ENCODE data around the gene SMIM32.

DNA sequence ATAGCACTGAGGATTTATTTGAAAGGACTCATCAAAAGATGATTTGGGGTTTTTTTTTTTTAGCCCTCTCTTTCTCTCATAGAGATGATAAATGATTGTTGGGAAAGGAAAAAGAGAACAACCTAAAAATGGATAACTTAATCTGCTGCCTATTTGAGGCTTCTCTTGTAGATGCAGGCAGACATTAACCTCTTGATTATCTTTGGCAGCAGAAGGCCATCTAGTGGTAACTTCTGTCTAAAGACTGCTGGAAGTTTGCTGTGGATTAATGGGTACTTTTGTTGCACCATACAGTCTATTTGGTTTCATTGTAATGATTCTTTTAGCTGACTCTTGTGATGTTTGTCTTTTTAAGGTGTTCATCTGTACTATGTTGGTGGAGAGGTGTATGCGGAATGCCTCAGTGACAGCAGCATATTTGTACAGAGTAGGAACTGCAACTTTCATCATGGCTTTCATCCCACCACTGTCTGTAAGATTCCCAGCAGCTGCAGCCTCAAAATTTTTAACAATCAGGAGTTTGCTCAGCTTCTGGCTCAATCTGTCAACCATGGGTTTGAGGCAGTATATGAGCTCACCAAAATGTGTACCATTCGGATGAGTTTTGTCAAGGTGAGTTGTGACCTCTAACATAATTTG lies 18.8 kb downstream of the SMIM32 start:
- no peak for TF ChIP-seq EZH2 (IDR thresholded peaks at IDR 0.05)
- TF ChIP-seq, protein P1, sequence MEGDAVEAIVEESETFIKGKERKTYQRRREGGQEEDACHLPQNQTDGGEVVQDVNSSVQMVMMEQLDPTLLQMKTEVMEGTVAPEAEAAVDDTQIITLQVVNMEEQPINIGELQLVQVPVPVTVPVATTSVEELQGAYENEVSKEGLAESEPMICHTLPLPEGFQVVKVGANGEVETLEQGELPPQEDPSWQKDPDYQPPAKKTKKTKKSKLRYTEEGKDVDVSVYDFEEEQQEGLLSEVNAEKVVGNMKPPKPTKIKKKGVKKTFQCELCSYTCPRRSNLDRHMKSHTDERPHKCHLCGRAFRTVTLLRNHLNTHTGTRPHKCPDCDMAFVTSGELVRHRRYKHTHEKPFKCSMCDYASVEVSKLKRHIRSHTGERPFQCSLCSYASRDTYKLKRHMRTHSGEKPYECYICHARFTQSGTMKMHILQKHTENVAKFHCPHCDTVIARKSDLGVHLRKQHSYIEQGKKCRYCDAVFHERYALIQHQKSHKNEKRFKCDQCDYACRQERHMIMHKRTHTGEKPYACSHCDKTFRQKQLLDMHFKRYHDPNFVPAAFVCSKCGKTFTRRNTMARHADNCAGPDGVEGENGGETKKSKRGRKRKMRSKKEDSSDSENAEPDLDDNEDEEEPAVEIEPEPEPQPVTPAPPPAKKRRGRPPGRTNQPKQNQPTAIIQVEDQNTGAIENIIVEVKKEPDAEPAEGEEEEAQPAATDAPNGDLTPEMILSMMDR (IDR thresholded peaks at IDR 0.05), result peak; percentile 69
- TF ChIP-seq EZH2phosphoT487 (IDR thresholded peaks at IDR 0.05), result no peak

Measured in neural progenitor cell (in vitro differentiated cells).